ENCODE data around the gene RRAS2.
"Not testable (repeated sequence)": the region's sequence is repeated elsewhere in the genome, so short reads cannot be mapped to it uniquely, and the experiment has no call there.

The RRAS2 gene

DNA sequence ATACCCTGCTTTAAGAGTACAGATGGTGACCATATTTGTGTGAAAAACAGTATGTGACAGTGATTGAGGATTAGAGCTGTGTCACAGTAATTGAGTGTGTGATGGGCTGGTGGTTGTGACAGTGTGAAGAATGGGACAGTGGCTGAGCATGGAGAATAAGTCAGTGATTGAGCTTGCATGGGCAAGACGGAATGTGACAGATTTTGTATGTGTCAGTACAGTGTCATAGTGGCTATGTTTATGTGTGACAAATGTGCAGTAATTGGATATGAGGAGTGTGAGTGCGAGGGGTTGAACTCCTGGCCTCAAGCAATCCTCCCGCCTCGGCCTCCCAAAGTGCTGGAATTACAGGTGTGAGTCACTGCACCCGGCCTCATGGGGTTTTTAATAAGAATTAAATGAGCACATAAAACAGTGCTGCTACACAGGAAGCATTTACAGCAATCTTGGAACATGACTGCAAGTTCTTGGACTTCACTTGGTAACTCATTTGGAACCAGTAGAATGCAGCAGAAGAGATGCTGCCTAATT is 583 bp upstream of the RRAS2 start:
- Histone ChIP-seq H3K27me3 (replicated peaks) (no peaks in the 10 kb centered on the region), H3K36me3 (replicated peaks) (peaks cover 7% of the 10 kb centered on the region), H3K27ac (no peak overlapping the region), H3K4me3 (ENCODE audit: low read depth, low read length) (peak overlapping the region; percentile 76)
- in situ Hi-C loops (cut with HindIII; ENCODE audit: low pct_ligation_motif_present, low sequenced_read_pairs) = no loop called here
- TF ChIP-seq, protein P1, sequence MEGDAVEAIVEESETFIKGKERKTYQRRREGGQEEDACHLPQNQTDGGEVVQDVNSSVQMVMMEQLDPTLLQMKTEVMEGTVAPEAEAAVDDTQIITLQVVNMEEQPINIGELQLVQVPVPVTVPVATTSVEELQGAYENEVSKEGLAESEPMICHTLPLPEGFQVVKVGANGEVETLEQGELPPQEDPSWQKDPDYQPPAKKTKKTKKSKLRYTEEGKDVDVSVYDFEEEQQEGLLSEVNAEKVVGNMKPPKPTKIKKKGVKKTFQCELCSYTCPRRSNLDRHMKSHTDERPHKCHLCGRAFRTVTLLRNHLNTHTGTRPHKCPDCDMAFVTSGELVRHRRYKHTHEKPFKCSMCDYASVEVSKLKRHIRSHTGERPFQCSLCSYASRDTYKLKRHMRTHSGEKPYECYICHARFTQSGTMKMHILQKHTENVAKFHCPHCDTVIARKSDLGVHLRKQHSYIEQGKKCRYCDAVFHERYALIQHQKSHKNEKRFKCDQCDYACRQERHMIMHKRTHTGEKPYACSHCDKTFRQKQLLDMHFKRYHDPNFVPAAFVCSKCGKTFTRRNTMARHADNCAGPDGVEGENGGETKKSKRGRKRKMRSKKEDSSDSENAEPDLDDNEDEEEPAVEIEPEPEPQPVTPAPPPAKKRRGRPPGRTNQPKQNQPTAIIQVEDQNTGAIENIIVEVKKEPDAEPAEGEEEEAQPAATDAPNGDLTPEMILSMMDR (IDR thresholded peaks at IDR 0.05; ENCODE audit: low read depth, low read length, missing control alignments) = no peak
- DNase-seq = no peak

DNA sequence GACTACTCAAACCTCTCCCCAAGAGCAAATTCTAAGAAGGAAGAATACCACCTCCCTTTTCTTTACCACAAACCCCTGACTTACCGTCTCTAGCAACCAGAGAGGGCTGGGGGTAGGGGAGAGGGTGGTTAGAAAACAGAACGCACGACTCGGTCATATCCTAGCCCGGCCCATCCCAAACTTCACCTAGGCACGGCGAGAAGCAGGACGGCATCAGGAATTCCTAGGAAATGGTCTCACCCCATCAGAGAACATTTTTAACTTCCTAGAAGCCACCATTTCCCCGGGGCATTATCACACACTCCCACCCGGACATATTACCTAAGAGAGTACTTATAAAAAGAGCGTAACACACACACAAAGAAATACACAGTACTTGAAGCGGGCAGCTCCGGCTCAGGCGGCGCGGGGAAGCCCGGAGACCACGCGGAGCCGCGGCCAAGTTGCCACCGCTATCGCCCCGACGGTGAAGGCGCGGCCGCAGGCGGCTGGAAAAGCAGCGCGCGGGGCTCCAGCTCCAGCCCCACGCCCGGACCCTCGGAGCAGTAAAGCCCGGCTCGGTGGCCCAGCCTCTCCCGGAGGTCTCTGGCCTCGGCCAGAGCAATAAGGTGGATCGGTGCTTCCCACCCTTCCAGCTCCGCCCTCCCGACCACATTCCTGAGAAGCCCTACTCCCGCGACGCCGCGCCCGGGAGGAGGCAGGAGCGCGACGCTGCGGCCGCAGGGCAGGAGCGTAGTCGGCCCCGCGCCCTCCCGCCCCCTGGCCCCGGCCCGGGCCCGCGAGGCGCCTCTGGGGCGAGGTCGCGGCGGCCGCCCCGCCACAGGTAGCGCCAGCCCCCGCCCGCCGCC is 878 bp downstream of the RRAS2 start:
- H3K27ac ChIP-seq = peak overlapping the region; percentile 91
- TF ChIP-seq, protein P1 (IDR thresholded peaks at IDR 0.05; ENCODE audit: low read depth, low read length, missing control alignments) = no peak
- H3K36me3 ChIP-seq (replicated peaks) = peaks cover 7% of the 10 kb centered on the region
- DNase-seq = peak; percentile 49
- no peaks in the 10 kb centered on the region for H3K27me3 ChIP-seq (replicated peaks)
- in situ Hi-C loops (cut with HindIII; ENCODE audit: low pct_ligation_motif_present, low sequenced_read_pairs) = no loop called here
- H3K4me3 ChIP-seq (ENCODE audit: low read depth, low read length) = peak overlapping the region; percentile 76

DNA sequence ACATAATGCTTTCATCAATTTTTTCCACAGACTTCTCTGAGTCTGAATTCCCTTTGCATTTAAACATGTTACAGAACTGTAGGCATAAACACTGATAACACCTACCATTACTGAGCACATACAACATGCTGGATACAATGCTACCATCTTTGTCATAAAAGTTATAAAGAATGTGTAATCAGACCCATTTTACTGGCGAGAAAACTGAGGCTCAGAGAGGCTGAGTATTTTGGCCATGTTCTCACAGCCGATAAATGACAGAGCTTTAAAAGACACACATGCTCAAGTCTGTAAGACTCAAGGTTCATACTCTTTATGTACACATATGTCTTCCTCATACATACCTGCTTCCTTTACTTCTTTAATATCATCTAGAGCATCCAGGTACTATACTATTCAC is 2.6 kb downstream of the RRAS2 start:
- no peak for DNase-seq
- H3K36me3 ChIP-seq (replicated peaks) = peaks cover 7% of the 10 kb centered on the region
- H3K27ac ChIP-seq = no peak overlapping the region
- no peak overlapping the region for H3K4me3 ChIP-seq (ENCODE audit: low read depth, low read length)
- H3K27me3 ChIP-seq (replicated peaks) = no peaks in the 10 kb centered on the region
- in situ Hi-C loops (cut with HindIII; ENCODE audit: low pct_ligation_motif_present, low sequenced_read_pairs) = no loop called here
- TF ChIP-seq, protein P1 (IDR thresholded peaks at IDR 0.05; ENCODE audit: low read depth, low read length, missing control alignments) = no peak

DNA sequence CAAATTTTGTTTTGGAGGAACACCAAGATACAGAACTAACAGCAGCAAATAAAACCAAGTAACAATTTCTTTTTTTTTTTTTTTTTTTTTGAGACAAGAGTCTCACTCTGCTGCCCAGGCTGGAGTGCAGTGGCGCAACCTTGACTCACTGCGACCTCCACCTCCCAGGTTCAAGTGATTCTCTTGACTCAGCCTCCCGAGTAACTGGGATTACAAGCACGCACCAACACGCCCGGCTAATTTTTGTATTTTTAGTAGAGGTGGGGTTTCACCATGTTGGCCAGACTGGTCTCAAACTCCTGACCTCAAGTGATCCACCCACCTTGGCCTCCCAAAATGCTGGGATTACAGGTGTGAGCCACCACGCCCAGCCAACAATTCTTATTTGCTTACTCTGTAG is 4.4 kb downstream of the RRAS2 start:
- H3K36me3 ChIP-seq (replicated peaks); H3K27me3 ChIP-seq (replicated peaks); in situ Hi-C loops (cut with HindIII; ENCODE audit: low pct_ligation_motif_present, low sequenced_read_pairs); H3K4me3 ChIP-seq (ENCODE audit: low read depth, low read length); H3K27ac ChIP-seq; DNase-seq: not testable (repeated sequence)

DNA sequence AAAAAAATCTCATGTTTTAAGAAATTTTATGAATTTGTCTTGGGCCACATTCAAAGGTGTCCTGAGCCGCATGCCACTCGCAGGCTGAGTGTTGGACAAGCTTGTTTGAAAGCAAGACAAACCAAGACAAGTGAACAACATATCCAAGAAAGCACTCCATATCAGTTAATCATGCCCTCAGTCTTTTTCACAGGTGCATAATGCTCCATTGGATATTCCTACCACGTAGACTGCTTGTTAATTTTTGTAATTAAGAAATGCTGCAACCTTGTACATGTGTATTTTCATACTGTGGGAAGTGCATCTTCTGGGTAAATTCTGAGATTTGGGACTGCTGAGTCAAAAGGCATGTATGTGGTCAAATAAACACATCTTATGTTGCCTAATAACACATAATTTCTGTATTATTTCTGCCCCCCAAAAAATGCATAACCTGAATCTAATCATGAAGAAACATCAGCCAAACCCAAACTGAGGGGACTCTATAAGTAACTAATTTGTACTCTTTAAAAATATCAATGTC is 8.2 kb downstream of the RRAS2 start:
- in situ Hi-C loops (cut with HindIII; ENCODE audit: low pct_ligation_motif_present, low sequenced_read_pairs) = no loop called here
- no peaks in the 10 kb centered on the region for H3K27me3 ChIP-seq (replicated peaks)
- no peak for DNase-seq

DNA sequence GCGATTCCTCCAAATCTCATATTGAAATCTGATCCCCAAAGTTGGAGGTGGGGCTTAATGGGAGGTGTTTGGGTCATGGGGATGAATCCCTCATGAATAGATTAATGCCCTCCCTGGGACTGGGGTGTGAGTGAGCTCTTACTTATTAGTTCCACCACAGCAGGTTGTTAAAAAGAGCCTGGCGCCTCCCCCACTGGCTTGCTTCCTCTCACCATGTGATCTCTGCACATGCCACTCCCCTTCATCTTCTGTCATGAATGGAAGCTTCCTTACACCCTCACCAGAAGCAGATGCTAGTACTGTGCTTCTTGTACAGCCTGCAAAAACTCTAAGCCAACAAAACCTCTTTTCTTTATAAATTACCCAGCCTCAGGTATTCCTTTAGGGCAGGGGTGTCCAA is 8.8 kb downstream of the RRAS2 start:
- H3K27me3 ChIP-seq (replicated peaks) = no peaks in the 10 kb centered on the region
- in situ Hi-C loops (cut with HindIII; ENCODE audit: low pct_ligation_motif_present, low sequenced_read_pairs) = no loop called here
- no peak overlapping the region for H3K4me3 ChIP-seq (ENCODE audit: low read depth, low read length)
- H3K36me3 ChIP-seq (replicated peaks) = no peaks in the 10 kb centered on the region
- DNase-seq = no peak
- TF ChIP-seq, protein P1 (IDR thresholded peaks at IDR 0.05; ENCODE audit: low read depth, low read length, missing control alignments) = no peak
- H3K27ac ChIP-seq = no peak overlapping the region

More for the DNA sequence above, 8.2 kb downstream of the RRAS2 start:
- TF ChIP-seq, protein P1 (IDR thresholded peaks at IDR 0.05; ENCODE audit: low read depth, low read length, missing control alignments) = no peak
- Histone ChIP-seq H3K4me3 (ENCODE audit: low read depth, low read length) (no peak overlapping the region), H3K27ac (no peak overlapping the region), H3K36me3 (replicated peaks) (no peaks in the 10 kb centered on the region)
